Adrenal gland (tissue), 5 donors: Measurements from ENCODE around the gene CD180.

ENCODE experiments used
- CTCF ChIP-seq, 6 experiments: fragments of 450-650 bp in 4 of 6; fragments of 200-600 bp in 2 of 6; sonication (generic) in 1 of 6; IDR thresholded peaks; 1 replicate in 5 of 6; 2 replicates in 1 of 6; pipeline versions ENCODE4 v1.5.1 to v1.8.0; 2016 to 2021; ENCODE audit warnings: antibody characterized with exemption in 6 of 6, mild to moderate bottlenecking in 2 of 6, moderate library complexity in 1 of 6
- POLR2A ChIP-seq, 2 donors: fragments of 450-650 bp; IDR thresholded peaks; one replicate each; pipeline ENCODE4 v1.6.1; 2017; ENCODE audit warnings: antibody characterized with exemption in 2 of 2, mild to moderate bottlenecking in 2 of 2, moderate library complexity in 1 of 2
- donor health status: DM: no; HTN: no; CAD: no.

- TF ChIP-seq CTCF (IDR thresholded peaks at IDR 0.05), result no peak
- TF ChIP-seq POLR2A (IDR thresholded peaks at IDR 0.05), result no peak
Observed at GRCh38 chr5:67188274-67189078, 8.1 kb downstream of the CD180 start.
